ENCODE measurements around the gene TRRAP.
"Not testable (repeated sequence)": the region's sequence is repeated elsewhere in the genome, so short reads cannot be mapped to it uniquely, and the experiment has no call there.

The TRRAP gene

GRCh38 chr7:99030457-99030856, 152.1 kb downstream of the TRRAP start:
- DNase-seq (ENCODE audit: low spot score): no peak

GRCh38 chr7:99030951-99031350, 152.6 kb downstream of the TRRAP start:
- no peak for DNase-seq (ENCODE audit: low spot score)

- no peak for DNase-seq (ENCODE audit: low spot score)
Observed at GRCh38 chr7:99031496-99031895, 153.2 kb downstream of the TRRAP start.

DNA sequence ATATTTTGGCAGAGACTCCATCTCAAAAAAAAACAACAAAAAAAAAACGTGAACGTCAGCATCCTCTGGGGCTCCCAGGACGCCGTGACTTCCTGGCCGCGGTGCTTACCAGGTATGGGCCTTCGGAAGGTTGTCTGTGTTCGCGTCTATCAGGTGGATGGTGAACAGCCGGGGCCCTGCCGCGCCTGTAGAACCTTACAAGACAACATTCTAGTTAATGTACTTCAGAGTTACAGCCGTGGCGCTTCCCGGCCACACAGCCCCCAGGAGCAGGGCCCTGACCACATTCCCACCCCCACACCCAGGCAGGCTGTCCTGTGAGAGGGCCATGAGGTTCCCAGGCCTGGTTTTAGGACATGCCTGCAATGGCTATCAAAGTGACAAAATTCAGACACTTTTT, 154.6 kb downstream of the TRRAP start:
- no peak for DNase-seq (ENCODE audit: low spot score)

GRCh38 chr7:99033765-99034164, 155.4 kb downstream of the TRRAP start:
- DNase-seq (ENCODE audit: low spot score): no peak

DNA sequence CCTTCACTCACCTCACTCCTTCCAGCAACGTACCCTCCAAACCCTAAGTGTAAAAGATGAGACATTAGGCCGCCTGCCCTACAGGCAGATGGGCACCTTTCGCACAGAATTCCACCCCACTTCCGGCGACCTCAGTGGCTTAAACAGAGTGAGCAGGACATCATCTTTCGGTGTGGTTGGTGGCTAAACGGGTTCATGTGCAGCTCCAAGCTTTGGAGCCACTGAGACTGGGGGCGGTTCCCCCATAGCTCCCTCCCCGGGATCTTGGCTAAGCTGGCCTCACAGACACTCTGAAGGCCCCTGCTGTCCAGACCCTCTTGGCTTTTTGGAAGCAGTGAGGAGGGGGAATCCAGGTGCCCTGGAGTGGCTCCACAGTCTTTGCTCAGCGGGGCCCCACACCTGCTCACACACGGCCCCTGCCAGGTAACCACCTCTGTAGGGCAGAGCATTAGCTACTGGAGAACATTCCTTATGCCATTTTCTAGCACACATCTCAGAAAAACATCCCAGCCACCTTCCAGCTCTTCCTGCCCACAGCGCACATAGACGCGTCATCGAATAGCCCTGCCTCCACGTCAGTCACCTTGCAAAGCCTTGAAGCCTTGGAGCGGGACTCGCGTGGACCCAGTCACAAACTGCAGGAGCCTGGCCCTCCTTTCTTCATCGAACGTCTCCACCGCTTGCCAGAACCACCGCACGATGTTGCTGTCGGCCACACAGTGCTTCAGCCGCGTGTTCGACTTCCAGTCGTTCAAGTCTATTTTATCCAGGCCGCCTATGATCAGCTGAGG, 156.8 kb downstream of the TRRAP start:
- DNase-seq (ENCODE audit: low spot score): no peak

DNA sequence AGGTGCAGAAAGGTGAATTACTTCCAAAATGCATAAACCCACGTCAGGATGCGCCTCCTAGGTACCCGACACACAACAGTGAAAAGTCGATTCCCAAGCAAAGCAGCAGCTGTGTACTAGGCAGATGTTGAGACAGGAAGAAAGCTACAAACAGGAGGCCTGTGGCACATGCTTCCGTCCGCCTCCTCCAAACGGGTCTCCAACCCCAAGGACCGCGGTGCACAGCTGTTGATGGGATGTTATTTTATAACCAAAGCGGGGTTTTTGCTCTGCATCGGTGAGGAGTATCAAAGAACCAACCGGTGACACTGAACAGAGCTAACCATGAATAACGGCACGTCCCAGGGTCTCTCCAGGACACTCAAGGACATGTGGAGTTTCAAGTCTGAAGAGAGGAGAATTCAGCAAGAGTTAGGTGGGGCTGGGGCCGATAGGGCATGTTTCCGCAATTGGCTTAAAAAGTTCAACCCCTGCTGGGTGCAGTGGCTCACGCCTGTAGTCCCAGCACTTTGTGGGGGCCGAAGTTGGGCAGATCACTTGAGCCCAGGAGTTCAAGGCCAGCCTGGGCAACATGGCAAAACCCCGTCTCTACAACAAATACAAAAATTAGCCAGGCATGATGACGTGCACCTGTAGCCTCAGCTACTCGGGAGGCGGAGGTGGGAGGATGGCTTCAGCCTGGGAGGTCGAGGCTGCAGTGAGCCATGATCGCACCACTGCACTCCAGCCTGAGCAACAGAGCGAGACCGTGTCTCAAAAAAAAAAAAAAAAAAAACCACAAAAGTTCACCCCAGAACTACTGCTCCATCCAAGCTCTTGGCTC, 157.6 kb downstream of the TRRAP start:
- DNase-seq (ENCODE audit: low spot score): no peak

- DNase-seq (ENCODE audit: low spot score): peak; percentile 56
Observed at GRCh38 chr7:99036546-99037111, 158.3 kb downstream of the TRRAP start.

DNA sequence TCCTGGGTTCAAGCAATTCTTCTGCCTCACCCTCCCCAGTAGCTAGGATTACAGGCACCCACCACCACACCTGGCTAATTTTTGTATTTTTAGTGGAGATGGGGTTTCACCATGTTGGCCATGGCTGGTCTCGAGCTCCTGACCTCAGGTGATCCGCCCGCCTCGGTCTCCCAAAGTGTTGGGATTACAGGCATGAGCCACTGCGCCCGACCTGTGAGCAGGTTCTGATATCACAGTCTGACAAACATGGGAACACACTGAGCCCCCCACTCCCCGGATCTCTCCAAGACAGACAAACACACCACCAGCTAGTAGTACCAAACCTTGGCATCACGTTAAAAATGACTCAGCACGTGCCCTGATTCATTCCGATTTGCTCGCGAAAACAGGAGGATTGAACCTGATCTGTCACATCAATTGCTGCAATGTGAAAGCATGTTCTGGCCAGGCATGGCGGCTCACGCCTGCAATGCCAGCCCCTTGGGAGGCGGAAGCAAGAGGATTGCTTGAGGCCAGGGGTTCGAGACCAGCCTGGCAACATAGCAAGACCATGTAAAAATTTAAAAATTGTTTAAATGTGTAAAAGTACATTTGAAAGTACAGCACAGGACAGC, 159.1 kb downstream of the TRRAP start:
- no peak for DNase-seq (ENCODE audit: low spot score)

GRCh38 chr7:99038086-99038855, 159.9 kb downstream of the TRRAP start:
- no peak for DNase-seq (ENCODE audit: low spot score)

- no peak for DNase-seq (ENCODE audit: low spot score)
Observed at GRCh38 chr7:99039384-99039891, 161.1 kb downstream of the TRRAP start.

DNA sequence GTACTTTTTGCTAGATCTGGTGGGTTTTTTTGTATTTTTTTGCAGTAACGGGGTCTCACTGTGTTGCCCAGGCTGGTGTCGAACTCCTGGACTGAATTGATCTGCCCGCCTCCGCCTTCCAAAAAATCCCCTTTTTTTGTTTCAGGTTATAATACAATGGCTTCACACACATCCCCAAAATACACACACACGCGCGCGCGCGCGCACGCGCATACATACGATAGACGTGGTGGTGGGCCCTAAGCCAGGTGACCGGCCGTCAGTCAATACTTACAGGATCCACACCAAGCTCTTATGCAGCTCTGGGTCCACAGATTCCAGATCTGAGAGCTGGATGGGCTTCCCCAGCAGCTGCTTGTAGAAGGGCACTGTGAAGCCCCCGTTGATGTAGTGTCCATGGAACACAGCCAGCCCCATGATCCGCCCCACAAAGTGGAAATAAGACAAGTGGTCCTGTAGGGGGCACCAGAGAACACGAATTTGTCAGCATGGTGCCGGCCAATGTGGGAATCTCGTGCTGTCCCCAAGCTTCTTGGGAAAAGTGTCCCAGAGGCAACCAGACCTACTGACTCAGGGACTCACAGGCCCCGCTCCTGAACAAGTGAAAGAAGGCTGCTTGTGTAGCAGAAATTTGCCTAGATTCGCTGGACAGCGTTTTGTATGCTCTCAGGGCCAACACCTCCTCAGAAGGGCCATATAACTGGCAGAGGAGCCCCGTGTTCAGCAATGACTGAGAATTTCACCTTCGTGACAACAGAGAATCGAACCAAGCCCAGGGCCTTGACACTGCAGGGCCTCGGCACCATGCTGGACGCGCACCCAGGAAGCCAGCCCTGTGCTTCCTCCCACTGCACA, 162.0 kb downstream of the TRRAP start:
- peak; percentile 95 for DNase-seq (ENCODE audit: low spot score)

GRCh38 chr7:99041526-99041925, 163.2 kb downstream of the TRRAP start:
- peak; percentile 51 for DNase-seq (ENCODE audit: low spot score)

DNA sequence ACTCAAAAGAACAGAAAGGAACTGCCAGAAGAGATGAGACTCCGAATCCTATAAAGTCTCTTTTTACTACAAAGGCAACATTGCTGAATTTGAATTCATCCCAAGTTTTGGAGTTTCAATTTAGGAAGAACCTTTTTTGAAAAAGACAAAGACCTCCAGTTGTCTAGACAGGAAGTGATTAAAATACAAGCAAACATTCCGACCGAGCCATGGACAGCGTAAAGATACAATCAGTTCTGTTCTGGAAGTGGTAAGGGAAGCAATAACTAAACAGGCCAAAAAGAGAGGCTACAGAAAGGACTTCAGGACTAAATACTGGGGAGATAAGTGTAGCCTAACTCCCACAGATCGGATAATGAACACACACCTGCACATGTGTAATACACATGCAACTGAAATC, 164.6 kb downstream of the TRRAP start:
- DNase-seq (ENCODE audit: low spot score): no peak

DNA sequence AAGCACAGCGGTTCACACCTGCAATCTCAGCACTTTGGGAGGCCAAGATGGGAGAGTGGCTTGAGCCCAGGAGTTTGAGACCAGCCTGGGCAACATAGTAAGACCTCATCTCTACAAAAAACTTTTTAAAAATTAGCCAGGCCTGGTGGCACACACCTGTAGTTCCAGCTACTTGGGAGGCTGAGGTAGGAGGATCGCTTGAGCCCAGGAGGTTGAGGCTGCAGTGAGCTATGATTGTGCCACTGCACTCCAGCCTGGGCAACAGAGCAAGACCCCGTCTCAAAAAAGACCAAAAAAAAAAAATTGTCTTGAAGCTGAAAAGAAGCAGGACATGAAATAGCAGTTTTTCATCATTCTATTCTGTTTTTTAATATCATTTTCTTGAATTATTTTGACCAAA, 166.5 kb downstream of the TRRAP start:
- not testable (repeated sequence) for DNase-seq (ENCODE audit: low spot score)

GRCh38 chr7:99046262-99046661, 167.9 kb downstream of the TRRAP start:
- DNase-seq (ENCODE audit: low spot score): not testable (repeated sequence)

DNA sequence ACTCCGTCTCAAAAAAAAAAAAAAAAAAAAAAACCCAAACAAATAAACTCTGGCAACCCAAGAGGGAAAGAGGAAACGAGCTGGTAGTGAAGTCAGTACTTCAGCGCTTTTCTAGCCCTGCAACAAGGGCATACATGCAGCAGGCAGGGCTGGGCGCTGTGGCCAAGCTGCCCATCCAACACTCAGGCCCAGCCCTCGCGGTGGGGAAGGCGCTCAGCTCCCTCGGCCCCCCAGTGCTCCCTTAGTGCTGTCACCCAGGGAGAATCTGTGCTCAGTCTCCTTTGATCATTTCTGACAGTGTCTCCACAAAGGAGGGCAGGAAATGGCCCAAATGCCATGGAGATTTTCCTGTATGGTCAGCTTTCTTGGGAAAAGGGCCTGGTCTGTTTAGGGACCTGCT, 168.4 kb downstream of the TRRAP start:
- no peak for DNase-seq (ENCODE audit: low spot score)

DNA sequence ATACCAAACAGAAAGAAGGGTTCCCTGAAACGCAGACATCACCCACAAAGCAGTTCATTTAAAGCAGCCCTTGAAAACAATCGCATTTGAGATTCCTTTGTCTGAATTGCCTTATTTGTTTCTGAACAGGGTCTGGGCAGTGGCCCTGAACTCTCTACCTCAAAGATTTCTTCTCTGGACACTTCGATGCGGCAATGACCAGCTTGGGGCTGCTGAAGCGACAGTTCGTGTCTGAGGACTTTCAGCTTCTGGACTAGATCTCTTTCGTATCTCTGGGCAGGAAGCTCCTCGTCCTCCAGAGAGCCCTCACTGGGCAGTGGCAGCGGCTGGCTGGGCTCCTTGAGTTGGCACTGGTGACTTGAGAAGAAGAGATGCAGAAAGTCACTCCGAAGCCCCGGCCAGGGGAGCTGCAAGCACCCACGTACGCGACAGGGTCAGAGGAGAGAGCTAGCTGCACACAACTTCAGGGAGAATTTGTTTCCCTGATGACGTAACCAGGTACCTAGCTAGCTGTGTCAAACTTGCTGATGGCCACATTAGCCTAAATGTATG, 169.3 kb downstream of the TRRAP start:
- no peak for DNase-seq (ENCODE audit: low spot score)

DNA sequence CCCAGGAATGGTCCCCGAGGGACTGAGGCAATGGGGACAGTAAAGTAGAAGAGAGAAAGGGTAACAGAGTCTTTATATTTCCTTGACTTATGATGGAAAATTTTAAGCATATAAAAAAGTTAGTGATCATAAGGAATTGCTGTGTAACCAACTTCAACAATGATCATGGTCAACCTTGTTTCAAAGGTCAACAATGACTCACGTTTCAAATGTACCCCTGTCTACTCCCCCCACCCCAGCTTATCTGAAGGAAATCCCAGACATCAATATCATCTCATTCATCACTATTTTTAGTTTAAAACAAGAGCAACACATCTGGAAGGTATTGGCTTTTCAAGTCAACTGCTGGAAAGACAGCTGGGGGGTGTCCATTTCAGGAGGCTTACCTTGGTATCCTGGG, 172.6 kb downstream of the TRRAP start:
- DNase-seq (ENCODE audit: low spot score): no peak

DNA sequence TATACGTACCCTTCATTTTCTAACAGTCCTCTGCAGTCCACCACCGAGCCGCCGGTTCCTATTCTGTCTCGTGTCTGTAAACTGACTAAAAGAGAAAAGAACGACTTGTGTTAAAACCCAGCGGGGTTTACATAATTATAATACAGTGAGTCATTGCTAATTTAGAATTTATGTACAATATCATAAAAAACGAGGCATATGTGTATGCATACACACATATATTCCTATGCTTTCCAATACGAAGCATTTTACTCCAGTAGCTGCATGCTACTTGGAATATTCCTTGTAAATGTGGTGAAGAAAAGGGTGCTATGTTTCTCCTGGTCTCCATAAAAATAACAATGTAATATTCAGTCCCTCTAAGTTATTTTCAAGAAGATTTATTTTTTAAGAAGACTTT, 176.4 kb downstream of the TRRAP start:
- no peak for DNase-seq (ENCODE audit: low spot score)
